Measurements from ENCODE around the gene ASAP3. TPM values are rescaled to one million over a fixed set of nuclear protein-coding genes. Genes with fewer than 3 reads are reported as not detected.

Gene ASAP3
- 21.9 to 30.8 TPM (median 27.6 TPM) in 3 replicates for total RNA-seq
- long read RNA-seq, full-length matches to known transcripts: 21 of 46 reads
- long read RNA-seq, partial matches to known transcripts: 8 of 46 reads
- long read RNA-seq, other reads (novel, unspliced or antisense): 17 of 46 reads

DNA sequence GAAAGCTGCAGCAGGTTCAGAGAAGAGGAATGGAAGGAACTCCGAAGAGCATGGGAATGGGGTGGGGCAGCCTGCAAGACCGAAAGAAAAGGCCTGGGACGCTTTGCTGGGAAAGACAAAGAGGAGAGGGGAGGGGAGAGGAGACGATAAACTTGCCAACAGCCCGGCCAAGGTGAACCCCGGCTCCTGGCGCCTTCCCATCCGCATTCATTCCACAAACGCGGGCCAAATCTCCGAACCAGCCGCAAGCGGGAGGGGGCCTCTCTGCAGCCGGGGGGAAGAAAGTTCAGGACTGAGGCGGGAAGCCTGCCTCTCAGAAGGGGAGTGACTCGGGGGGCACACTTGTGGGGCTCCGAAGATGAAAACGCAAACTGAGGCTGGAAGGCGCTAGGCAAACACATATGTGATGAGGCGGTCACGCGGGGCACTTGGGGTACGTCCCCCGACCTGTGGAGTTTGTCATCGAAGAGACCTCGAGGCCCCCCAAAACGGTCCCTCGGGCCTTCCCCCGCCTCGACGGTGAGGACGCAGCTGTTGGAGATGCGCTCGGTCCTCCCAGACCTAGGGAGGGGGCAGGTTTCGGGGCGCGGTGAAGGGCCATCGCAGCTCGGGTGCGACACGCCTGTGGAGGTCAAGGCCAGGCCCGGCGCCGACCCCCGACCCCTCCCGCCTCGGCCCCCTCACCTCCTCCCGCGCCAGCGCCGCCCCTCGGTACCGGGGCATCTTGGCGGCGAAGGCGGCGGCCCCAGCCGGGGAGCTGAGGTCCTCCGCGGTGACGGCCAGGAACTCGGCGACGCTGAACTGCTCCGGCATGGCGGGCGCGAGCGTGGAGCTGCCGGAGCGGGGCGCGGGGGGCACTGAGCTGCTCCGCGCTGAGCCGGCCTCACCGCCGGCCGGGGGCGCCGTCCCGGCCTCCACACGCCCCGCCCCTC, at the start of gene ASAP3:
Gene ASAP3 (minus strand): TSS at position 859 of the 932 bp plus-strand sequence. CDS start 46 bp downstream, at position 813.
- no peaks in the 10 kb centered on the region for H3K27me3 Mint-ChIP-seq (ENCODE audit: low read depth)
- peak within 1 kb of the TSS; percentile 93 for H3K4me3 Mint-ChIP-seq (ENCODE audit: unreplicated experiment)
- no peaks in the 10 kb centered on the region for H3K36me3 Mint-ChIP-seq (ENCODE audit: low read depth)
- TF ChIP-seq, protein P1, sequence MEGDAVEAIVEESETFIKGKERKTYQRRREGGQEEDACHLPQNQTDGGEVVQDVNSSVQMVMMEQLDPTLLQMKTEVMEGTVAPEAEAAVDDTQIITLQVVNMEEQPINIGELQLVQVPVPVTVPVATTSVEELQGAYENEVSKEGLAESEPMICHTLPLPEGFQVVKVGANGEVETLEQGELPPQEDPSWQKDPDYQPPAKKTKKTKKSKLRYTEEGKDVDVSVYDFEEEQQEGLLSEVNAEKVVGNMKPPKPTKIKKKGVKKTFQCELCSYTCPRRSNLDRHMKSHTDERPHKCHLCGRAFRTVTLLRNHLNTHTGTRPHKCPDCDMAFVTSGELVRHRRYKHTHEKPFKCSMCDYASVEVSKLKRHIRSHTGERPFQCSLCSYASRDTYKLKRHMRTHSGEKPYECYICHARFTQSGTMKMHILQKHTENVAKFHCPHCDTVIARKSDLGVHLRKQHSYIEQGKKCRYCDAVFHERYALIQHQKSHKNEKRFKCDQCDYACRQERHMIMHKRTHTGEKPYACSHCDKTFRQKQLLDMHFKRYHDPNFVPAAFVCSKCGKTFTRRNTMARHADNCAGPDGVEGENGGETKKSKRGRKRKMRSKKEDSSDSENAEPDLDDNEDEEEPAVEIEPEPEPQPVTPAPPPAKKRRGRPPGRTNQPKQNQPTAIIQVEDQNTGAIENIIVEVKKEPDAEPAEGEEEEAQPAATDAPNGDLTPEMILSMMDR (IDR thresholded peaks at IDR 0.05): peak; percentile 68
- peaks cover 41% of the 10 kb centered on the region for H3K4me1 Mint-ChIP-seq (ENCODE audit: low read depth)
- no peaks in the 10 kb centered on the region for H3K9me3 Mint-ChIP-seq (ENCODE audit: low read depth)
- H3K27ac Mint-ChIP-seq (ENCODE audit: unreplicated experiment): peak within 1 kb of the TSS; percentile 81
- DNase-seq (ENCODE audit: low spot score): no peak

DNA sequence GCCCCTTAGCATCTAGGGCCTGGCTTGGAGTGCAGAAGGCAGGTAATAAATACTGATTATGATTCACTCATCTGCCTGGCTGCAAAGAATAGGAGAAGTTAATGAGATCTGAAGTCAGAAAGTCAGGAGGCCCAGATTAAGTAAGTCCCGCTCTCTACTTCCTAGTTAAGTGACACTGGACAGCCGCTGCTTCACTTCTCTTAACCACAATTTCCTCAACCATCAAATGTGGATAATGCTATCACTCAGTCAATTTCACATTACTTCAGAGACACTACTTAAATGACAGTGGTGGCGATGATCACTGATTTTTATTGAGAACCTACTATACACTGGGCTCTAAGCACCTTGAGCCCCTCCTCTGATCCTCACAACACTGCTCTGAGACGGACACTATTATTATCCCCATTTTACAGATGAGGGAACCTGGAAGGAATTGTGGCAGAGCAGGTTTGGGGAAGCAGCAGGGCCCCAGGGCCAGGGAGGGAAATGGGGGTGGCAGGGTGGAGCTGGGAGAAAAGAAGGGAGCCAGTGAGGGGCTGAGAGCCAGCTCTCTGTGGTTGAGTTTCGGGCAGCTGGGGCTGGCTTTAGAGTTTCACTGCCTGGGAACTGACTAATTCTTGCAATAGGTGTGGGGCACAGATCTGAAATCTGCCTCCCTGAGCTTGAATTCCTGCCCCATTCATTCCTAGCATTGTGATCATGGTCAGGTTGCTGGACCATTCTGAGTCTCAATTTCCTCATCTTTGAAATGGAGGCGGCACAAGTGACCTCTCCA, 49.5 kb upstream of the ASAP3 start:
- DNase-seq (ENCODE audit: low spot score): no peak
- Mint-ChIP-seq H3K27me3 (ENCODE audit: low read depth) (no peaks in the 10 kb centered on the region), H3K4me3 (ENCODE audit: unreplicated experiment) (no peak overlapping the region), H3K36me3 (ENCODE audit: low read depth) (no peaks in the 10 kb centered on the region), H3K4me1 (ENCODE audit: low read depth) (peaks cover 29% of the 10 kb centered on the region), H3K9me3 (ENCODE audit: low read depth) (no peaks in the 10 kb centered on the region), H3K27ac (ENCODE audit: unreplicated experiment) (no peak overlapping the region)
- TF ChIP-seq, protein P1 (IDR thresholded peaks at IDR 0.05): no peak

DNA sequence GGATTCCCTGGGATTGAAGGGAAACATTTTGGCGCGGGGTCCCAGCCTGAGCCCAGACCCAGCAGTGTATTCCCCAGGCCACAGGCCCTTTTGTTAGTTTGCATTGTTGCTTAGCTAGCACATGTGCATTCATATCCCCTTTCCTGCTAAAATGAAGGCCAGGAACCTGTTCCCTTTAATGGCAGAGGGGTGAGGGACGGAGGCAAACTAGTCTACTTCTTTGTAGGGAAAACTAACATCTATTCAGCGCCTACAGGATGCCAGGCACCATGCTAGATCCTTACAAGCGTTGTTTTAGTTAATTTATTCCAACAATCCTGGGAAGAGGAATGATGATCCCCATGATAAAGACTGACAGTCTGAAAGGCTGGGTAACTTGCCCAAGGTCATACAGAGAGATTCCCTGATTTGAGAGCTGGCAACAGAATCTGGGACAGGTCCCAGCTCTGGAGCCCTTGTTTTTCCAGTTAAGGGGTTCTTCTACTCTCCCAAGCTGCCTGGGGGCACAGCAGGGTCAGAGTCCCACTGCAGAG, 47.6 kb upstream of the ASAP3 start:
- TF ChIP-seq, protein P1 (IDR thresholded peaks at IDR 0.05): no peak
- DNase-seq (ENCODE audit: low spot score): no peak
- Mint-ChIP-seq H3K27me3 (ENCODE audit: low read depth) (no peaks in the 10 kb centered on the region), H3K36me3 (ENCODE audit: low read depth) (no peaks in the 10 kb centered on the region), H3K4me3 (ENCODE audit: unreplicated experiment) (peak overlapping the region; percentile 90), H3K4me1 (ENCODE audit: low read depth) (peaks cover 30% of the 10 kb centered on the region), H3K9me3 (ENCODE audit: low read depth) (no peaks in the 10 kb centered on the region), H3K27ac (ENCODE audit: unreplicated experiment) (no peak overlapping the region)

- Mint-ChIP-seq H3K27ac (ENCODE audit: unreplicated experiment) (no peak within 1 kb of the TSS), H3K4me1 (ENCODE audit: low read depth) (peaks cover 34% of the 10 kb centered on the region), H3K9me3 (ENCODE audit: low read depth) (no peaks in the 10 kb centered on the region), H3K27me3 (ENCODE audit: low read depth) (no peaks in the 10 kb centered on the region), H3K36me3 (ENCODE audit: low read depth) (no peaks in the 10 kb centered on the region), H3K4me3 (ENCODE audit: unreplicated experiment) (peak within 1 kb of the TSS; percentile 90)
- no peak for DNase-seq (ENCODE audit: low spot score)
- TF ChIP-seq, protein P1 (IDR thresholded peaks at IDR 0.05): no peak
These were observed 47.0 kb upstream of the ASAP3 start, which contains the start of gene E2F2 for GRCh38 chr1:23530747-23531561. Gene E2F2, minus strand, starts transcription at chr1:23531233. Its CDS starts 440 bp downstream, at chr1:23530793.

Measured in chondrocyte (in vitro differentiated cells).